Measurements from ENCODE around the gene PEX6. TPM values are rescaled to one million over a fixed set of nuclear protein-coding genes. Genes with fewer than 3 reads are reported as not detected.

Gene PEX6
- total and polyA plus RNA-seq, 2 of the 13 experiments (the other 11 are each of a cell fraction or from before 2014, with no cell fraction given), result 5.1 to 6.7 TPM

DNA sequence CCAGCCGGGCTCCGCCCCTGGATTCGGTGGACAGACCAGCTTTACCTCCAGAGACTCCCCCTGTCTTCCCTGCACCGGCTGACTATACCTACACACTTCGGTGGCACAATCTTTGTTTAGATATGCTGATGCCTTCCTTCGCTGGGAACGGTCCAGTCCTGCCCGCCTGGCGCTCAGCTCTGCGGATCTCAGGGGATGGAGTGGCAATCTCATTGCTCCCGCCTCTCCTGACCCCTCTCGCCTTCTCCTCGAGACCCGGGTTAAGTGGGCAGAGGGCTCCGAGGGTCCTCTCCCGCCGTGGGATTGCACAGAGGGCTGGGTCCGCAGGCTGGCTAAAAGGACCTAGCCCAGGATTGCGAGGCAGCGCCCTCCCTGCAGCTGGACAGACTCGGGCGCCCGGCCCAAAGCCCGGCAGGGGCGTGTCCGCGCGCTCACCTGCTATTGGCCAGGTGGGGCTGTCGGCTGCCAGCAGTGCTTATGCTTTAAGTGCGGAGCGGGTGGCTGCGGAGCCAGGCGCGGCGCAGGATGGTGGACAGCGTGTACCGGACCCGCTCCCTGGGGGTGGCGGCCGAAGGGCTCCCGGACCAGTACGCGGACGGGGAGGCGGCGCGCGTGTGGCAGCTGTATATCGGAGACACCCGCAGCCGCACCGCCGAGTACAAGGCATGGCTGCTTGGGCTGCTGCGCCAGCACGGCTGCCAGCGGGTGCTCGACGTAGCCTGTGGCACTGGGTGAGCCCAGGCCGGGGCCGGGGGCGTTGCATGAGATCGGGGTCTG, 18.6 kb downstream of the PEX6 start, which contains the start of gene GNMT (continued):
- TF ChIP-seq, protein P1, sequence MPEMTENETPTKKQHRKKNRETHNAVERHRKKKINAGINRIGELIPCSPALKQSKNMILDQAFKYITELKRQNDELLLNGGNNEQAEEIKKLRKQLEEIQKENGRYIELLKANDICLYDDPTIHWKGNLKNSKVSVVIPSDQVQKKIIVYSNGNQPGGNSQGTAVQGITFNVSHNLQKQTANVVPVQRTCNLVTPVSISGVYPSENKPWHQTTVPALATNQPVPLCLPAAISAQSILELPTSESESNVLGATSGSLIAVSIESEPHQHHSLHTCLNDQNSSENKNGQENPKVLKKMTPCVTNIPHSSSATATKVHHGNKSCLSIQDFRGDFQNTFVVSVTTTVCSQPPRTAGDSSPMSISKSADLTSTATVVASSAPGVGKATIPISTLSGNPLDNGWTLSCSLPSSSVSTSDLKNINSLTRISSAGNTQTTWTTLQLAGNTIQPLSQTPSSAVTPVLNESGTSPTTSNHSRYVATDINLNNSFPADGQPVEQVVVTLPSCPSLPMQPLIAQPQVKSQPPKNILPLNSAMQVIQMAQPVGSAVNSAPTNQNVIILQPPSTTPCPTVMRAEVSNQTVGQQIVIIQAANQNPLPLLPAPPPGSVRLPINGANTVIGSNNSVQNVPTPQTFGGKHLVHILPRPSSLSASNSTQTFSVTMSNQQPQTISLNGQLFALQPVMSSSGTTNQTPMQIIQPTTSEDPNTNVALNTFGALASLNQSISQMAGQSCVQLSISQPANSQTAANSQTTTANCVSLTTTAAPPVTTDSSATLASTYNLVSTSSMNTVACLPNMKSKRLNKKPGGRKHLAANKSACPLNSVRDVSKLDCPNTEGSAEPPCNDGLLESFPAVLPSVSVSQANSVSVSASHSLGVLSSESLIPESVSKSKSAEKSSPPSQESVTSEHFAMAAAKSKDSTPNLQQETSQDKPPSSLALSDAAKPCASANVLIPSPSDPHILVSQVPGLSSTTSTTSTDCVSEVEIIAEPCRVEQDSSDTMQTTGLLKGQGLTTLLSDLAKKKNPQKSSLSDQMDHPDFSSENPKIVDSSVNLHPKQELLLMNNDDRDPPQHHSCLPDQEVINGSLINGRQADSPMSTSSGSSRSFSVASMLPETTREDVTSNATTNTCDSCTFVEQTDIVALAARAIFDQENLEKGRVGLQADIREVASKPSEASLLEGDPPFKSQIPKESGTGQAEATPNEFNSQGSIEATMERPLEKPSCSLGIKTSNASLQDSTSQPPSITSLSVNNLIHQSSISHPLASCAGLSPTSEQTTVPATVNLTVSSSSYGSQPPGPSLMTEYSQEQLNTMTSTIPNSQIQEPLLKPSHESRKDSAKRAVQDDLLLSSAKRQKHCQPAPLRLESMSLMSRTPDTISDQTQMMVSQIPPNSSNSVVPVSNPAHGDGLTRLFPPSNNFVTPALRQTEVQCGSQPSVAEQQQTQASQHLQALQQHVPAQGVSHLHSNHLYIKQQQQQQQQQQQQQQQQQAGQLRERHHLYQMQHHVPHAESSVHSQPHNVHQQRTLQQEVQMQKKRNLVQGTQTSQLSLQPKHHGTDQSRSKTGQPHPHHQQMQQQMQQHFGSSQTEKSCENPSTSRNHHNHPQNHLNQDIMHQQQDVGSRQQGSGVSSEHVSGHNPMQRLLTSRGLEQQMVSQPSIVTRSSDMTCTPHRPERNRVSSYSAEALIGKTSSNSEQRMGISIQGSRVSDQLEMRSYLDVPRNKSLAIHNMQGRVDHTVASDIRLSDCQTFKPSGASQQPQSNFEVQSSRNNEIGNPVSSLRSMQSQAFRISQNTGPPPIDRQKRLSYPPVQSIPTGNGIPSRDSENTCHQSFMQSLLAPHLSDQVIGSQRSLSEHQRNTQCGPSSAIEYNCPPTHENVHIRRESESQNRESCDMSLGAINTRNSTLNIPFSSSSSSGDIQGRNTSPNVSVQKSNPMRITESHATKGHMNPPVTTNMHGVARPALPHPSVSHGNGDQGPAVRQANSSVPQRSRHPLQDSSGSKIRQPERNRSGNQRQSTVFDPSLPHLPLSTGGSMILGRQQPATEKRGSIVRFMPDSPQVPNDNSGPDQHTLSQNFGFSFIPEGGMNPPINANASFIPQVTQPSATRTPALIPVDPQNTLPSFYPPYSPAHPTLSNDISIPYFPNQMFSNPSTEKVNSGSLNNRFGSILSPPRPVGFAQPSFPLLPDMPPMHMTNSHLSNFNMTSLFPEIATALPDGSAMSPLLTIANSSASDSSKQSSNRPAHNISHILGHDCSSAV (CRISPR knock-in tag; IDR thresholded peaks at IDR 0.05; ENCODE audit: borderline replicate concordance), result no peak
- TF ChIP-seq RFXAP (CRISPR knock-in tag; IDR thresholded peaks at IDR 0.05; ENCODE audit: borderline replicate concordance), result no peak
- peak; percentile 58; the same call in 1 of the 2 replicates for TF ChIP-seq WIZ (CRISPR knock-in tag; IDR thresholded peaks at IDR 0.05)
- no peak for TF ChIP-seq PHF20 (CRISPR knock-in tag; IDR thresholded peaks at IDR 0.05)
- TF ChIP-seq AGO2 (optimal IDR thresholded peaks at IDR 0.05; ENCODE audit: low read depth, low read length), result peak; percentile 59
- peak; percentile 24; the same call in 1 of the 2 replicates for TF ChIP-seq ZNF333 (CRISPR knock-in tag; IDR thresholded peaks at IDR 0.05; ENCODE audit: borderline replicate concordance)
- peak; percentile 40; the same call in 1 of the 2 replicates for TF ChIP-seq ZNF512B (CRISPR knock-in tag; IDR thresholded peaks at IDR 0.05; ENCODE audit: borderline replicate concordance)
- peak; percentile 96 for TF ChIP-seq ZNF777 (CRISPR knock-in tag; IDR thresholded peaks at IDR 0.05)
- TF ChIP-seq PTBP1 (IDR thresholded peaks at IDR 0.05; ENCODE audit: low read depth, low read length, poor library complexity, severe bottlenecking), result no peak
- no peak for TF ChIP-seq ZNF644 (CRISPR knock-in tag; IDR thresholded peaks at IDR 0.05; ENCODE audit: low read depth)
- TF ChIP-seq, protein P2, sequence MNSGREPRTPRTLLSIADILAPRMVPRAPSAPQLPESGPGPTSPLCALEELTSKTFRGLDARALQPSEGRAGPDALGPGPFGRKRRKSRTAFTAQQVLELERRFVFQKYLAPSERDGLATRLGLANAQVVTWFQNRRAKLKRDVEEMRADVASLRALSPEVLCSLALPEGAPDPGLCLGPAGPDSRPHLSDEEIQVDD (CRISPR knock-in tag; IDR thresholded peaks at IDR 0.05; ENCODE audit: borderline replicate concordance), result peak; percentile 16; the same call in 1 of the 2 replicates
- TF ChIP-seq ZNF672 (CRISPR knock-in tag; IDR thresholded peaks at IDR 0.05), result no peak
- TF ChIP-seq KDM4B (CRISPR knock-in tag; IDR thresholded peaks at IDR 0.05), result no peak
- TF ChIP-seq, protein P3, sequence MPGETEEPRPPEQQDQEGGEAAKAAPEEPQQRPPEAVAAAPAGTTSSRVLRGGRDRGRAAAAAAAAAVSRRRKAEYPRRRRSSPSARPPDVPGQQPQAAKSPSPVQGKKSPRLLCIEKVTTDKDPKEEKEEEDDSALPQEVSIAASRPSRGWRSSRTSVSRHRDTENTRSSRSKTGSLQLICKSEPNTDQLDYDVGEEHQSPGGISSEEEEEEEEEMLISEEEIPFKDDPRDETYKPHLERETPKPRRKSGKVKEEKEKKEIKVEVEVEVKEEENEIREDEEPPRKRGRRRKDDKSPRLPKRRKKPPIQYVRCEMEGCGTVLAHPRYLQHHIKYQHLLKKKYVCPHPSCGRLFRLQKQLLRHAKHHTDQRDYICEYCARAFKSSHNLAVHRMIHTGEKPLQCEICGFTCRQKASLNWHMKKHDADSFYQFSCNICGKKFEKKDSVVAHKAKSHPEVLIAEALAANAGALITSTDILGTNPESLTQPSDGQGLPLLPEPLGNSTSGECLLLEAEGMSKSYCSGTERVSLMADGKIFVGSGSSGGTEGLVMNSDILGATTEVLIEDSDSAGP (CRISPR knock-in tag; IDR thresholded peaks at IDR 0.05; ENCODE audit: borderline replicate concordance), result peak; percentile 94
- peak; percentile 75 for TF ChIP-seq TAF15 (IDR thresholded peaks at IDR 0.05; ENCODE audit: low read depth, low read length, poor library complexity, severe bottlenecking)

Measured in HepG2 (cell line).